HEK293T (cell line): ENCODE results near the gene NF1.

Source experiments
- ARNT ChIP-seq: fragments of 450-650 bp; IDR thresholded peaks from 2 replicates; pipeline ENCODE4 v1.6.1; 2017; ENCODE audit warnings: mild to moderate bottlenecking
- BHLHE40 ChIP-seq: fragments of 450-650 bp; IDR thresholded peaks from 2 replicates; pipeline ENCODE4 v1.6.1; 2016; ENCODE audit warnings: mild to moderate bottlenecking, moderate library complexity, borderline replicate concordance
- CTBP1 ChIP-seq: fragments of 450-650 bp; IDR thresholded peaks from 2 replicates; pipeline ENCODE4 v1.6.1; 2016; ENCODE audit warnings: borderline replicate concordance
- ELF4 ChIP-seq: fragments of 450-650 bp; IDR thresholded peaks from 2 replicates; pipeline ENCODE4 v1.6.1; 2017; ENCODE audit warnings: antibody characterized with exemption
- FOXA1 ChIP-seq: fragments of 450-650 bp; IDR thresholded peaks from 2 replicates; pipeline ENCODE4 v1.6.1; 2016; ENCODE audit warnings: mild to moderate bottlenecking
- FOXK2 ChIP-seq: fragments of 450-650 bp; IDR thresholded peaks from 2 replicates; pipeline ENCODE4 v1.6.1; 2016; ENCODE audit warnings: mild to moderate bottlenecking
- FOXM1 ChIP-seq: fragments of 450-650 bp; IDR thresholded peaks from 2 replicates; pipeline ENCODE4 v1.6.1; 2017; ENCODE audit warnings: mild to moderate bottlenecking, borderline replicate concordance
- HDGF ChIP-seq: fragments of 450-650 bp; IDR thresholded peaks from 2 replicates; pipeline ENCODE4 v1.6.1; 2017; ENCODE audit warnings: antibody characterized with exemption, borderline replicate concordance
- LEF1 ChIP-seq: fragments of 450-650 bp; IDR thresholded peaks from 2 replicates; pipeline ENCODE4 v1.6.1; 2017; ENCODE audit warnings: mild to moderate bottlenecking, borderline replicate concordance
- NFRKB ChIP-seq: fragments of 450-650 bp; IDR thresholded peaks from 2 replicates; pipeline ENCODE4 v1.6.1; 2016; ENCODE audit warnings: mild to moderate bottlenecking, moderate library complexity
- SP1 ChIP-seq: fragments of 450-650 bp; IDR thresholded peaks from 2 replicates; pipeline ENCODE4 v1.6.1; 2017
- SUZ12 ChIP-seq: fragments of 450-650 bp; IDR thresholded peaks from 2 replicates; pipeline ENCODE4 v1.6.1; 2016; ENCODE audit warnings: mild to moderate bottlenecking
- TARDBP ChIP-seq: fragments of 450-650 bp; IDR thresholded peaks from 2 replicates; pipeline ENCODE4 v1.6.1; 2016

GRCh38 chr17:31147507-31148202 lies 52.9 kb downstream of the NF1 start:
- no peak for TF ChIP-seq BHLHE40
- no peak for TF ChIP-seq SUZ12
- TF ChIP-seq TARDBP, result no peak
- TF ChIP-seq FOXK2, result no peak
- TF ChIP-seq SP1, result no peak
- no peak for TF ChIP-seq FOXM1
- no peak for TF ChIP-seq ELF4
- TF ChIP-seq HDGF, result no peak
- no peak for TF ChIP-seq CTBP1
- no peak for TF ChIP-seq FOXA1
- TF ChIP-seq NFRKB, result no peak
- no peak for TF ChIP-seq LEF1
- TF ChIP-seq ARNT, result no peak
